BE2C (cell line): Measurements from ENCODE around the gene YY1AP1.
"Not testable (repeated sequence)": the region's sequence is repeated elsewhere in the genome, so short reads cannot be mapped to it uniquely, and the experiment has no call there.

ENCODE experiments used
- DNase-seq: peaks from one replicate; pipeline ENCODE4 v3.0.0-alpha.2; 2020
- H3K27me3 ChIP-seq: fragments of 250-450 bp; sonication (Bioruptor Pico); 2 replicates; pipeline ENCODE4 v1.5.1; 2020; ENCODE audit warnings: mild to moderate bottlenecking
- H3K36me3 ChIP-seq: fragments of 250-450 bp; sonication (Bioruptor Pico); 2 replicates; pipeline ENCODE4 v1.5.1; 2020; ENCODE audit warnings: mild to moderate bottlenecking
- H3K4me1 ChIP-seq: fragments of 250-450 bp; sonication (Bioruptor Pico); 2 replicates; pipeline ENCODE4 v1.5.1; 2020
- H3K4me3 ChIP-seq: 2 replicates; pipeline ENCODE4 v1.5.1; 2011; ENCODE audit warnings: low read depth, low read length
- H3K9me3 ChIP-seq: fragments of 250-450 bp; sonication (Bioruptor Pico); 2 replicates; pipeline ENCODE4 v1.5.1; 2020
- TF ChIP-seq, protein P1 (sequence below): IDR thresholded peaks from 2 replicates; pipeline ENCODE4 v1.5.1; 2012; ENCODE audit warnings: mild to moderate bottlenecking, low read depth, low read length

YY1AP1 gene

GRCh38 chr1:155669233-155670162 lies 19.1 kb downstream of the YY1AP1 start:
- Histone ChIP-seq H3K9me3 (no peaks in the 10 kb centered on the region), H3K4me3 (no peak overlapping the region), H3K36me3 (peaks cover 83% of the 10 kb centered on the region), H3K4me1 (no peaks in the 10 kb centered on the region), H3K27me3 (no peaks in the 10 kb centered on the region)
- TF ChIP-seq, protein P1, sequence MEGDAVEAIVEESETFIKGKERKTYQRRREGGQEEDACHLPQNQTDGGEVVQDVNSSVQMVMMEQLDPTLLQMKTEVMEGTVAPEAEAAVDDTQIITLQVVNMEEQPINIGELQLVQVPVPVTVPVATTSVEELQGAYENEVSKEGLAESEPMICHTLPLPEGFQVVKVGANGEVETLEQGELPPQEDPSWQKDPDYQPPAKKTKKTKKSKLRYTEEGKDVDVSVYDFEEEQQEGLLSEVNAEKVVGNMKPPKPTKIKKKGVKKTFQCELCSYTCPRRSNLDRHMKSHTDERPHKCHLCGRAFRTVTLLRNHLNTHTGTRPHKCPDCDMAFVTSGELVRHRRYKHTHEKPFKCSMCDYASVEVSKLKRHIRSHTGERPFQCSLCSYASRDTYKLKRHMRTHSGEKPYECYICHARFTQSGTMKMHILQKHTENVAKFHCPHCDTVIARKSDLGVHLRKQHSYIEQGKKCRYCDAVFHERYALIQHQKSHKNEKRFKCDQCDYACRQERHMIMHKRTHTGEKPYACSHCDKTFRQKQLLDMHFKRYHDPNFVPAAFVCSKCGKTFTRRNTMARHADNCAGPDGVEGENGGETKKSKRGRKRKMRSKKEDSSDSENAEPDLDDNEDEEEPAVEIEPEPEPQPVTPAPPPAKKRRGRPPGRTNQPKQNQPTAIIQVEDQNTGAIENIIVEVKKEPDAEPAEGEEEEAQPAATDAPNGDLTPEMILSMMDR, result no peak
- no peak for DNase-seq

- H3K36me3 ChIP-seq, result peaks cover 56% of the 10 kb centered on the region
These were observed 27.3 kb downstream of the YY1AP1 start for GRCh38 chr1:155661239-155661638.

DNA sequence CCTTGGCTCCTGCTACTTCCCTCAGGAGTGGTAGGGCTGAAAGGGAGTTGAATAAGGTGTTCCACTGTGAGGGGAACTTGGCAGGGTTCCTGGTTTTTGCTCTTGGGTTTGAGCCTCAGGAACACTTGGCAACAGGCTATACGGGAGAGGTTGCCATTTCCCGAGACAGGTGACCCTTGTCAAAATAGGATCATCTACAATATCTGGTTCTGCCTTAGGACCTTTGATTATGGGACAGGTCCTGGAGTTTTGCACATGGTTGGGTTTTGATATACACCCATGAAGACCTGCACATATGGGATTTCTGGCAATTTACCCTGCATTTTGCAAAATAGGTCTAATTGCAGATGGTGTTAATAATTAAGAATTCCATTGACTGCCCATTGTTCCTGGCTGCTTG lies 31.1 kb downstream of the YY1AP1 start:
- TF ChIP-seq, protein P1, result no peak
- Histone ChIP-seq H3K27me3 (no peaks in the 10 kb centered on the region), H3K36me3 (peaks cover 31% of the 10 kb centered on the region), H3K9me3 (no peaks in the 10 kb centered on the region), H3K4me1 (no peaks in the 10 kb centered on the region), H3K4me3 (no peak overlapping the region)
- no peak for DNase-seq

More at GRCh38 chr1:155661239-155661638, 27.3 kb downstream of the YY1AP1 start:
- not testable (repeated sequence) for H3K4me1 ChIP-seq, H3K4me3 ChIP-seq, H3K9me3 ChIP-seq, H3K27me3 ChIP-seq, DNase-seq

DNA sequence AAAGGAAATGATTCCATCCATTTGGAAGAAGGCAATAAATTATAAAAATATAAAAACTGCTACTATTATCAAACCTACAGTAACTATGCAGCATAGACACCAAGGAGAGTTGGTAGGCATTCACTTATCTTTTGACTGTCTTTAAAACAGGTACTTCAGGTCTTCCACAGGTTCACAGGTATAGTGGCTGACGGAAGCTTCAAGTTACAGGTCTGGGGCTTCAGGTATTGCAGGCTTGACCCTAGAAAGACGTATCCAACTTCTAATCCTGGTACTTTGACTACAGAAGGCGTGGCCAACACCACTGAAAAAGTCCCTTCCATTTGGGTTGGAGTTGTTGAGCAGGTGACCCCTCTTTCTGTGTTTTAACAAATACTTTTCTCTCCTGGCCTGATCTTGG lies 35.6 kb downstream of the YY1AP1 start:
- TF ChIP-seq, protein P1, result no peak
- DNase-seq, result no peak
- no peaks in the 10 kb centered on the region for H3K36me3 ChIP-seq
- H3K4me3 ChIP-seq, result no peak overlapping the region
- H3K9me3 ChIP-seq, result no peaks in the 10 kb centered on the region
- no peaks in the 10 kb centered on the region for H3K27me3 ChIP-seq
- peaks cover 5% of the 10 kb centered on the region for H3K4me1 ChIP-seq

- Histone ChIP-seq H3K36me3 (no peaks in the 10 kb centered on the region), H3K4me3 (no peak overlapping the region), H3K27me3 (no peaks in the 10 kb centered on the region), H3K4me1 (peaks cover 5% of the 10 kb centered on the region), H3K9me3 (no peaks in the 10 kb centered on the region)
- DNase-seq, result no peak
- TF ChIP-seq, protein P1, result no peak
These were observed 36.5 kb downstream of the YY1AP1 start for GRCh38 chr1:155651861-155652661.

- H3K4me1 ChIP-seq, result peaks cover 5% of the 10 kb centered on the region
- TF ChIP-seq, protein P1, result no peak
- no peaks in the 10 kb centered on the region for H3K27me3 ChIP-seq
- H3K9me3 ChIP-seq, result no peaks in the 10 kb centered on the region
- no peak for DNase-seq
- H3K4me3 ChIP-seq, result no peak overlapping the region
- H3K36me3 ChIP-seq, result no peaks in the 10 kb centered on the region
These were observed 38.3 kb downstream of the YY1AP1 start for GRCh38 chr1:155650231-155650757.
